Measurements from ENCODE around the gene CD59.
A peak's percentile ranks its signal among the peaks of the same experiment; 100 is the strongest.
"Not testable (repeated sequence)": the region's sequence is repeated elsewhere in the genome, so short reads cannot be mapped to it uniquely, and the experiment has no call there.

The CD59 gene

DNA sequence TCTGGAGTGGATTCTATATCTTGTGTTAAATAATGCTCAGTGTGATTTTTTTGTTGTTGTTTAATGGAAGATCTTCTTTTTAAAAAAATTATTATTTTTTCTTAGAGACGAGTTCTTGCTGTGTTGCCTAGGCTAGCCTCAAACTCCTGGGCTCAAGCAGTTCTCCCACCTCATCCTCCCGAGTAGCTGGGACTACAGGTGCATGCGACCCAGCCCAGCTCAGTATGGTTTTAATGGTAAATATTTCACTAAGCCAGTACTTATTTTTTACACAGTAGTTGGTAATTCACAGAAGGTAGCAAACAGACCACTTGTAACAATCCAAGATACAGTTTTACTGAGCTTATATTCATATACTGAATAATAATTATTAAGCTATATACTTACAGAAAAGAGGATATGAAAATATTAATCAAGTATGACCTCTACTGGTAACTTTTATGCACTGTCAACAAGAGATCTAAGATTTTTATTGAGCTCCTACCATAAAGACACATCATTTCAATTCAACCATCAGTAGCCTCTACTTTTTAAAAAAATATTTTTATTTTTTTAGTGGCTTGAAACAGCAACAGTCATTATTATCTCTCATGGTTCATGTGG lies 6.1 kb upstream of the CD59 start:
- no peak for DNase-seq

DNA sequence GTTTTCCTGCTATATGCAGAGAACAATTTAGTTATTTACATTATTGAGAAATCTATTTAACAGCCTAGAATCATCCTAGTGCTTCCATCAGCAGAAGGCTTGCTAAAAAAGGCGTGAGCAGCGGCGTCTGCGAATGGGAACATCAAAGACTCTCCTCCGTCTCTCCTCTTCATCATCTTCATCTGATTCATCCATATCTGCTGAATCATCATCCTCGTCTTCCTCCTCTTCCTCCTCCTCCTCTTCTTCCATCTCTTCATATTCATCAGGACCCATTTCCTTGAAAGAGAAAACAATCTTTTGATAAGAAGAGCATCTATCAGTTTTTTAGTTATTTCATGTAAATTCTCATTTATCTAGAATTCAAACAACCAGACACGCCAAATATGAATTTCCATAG lies 5.6 kb upstream of the CD59 start:
- DNase-seq: no peak

DNA sequence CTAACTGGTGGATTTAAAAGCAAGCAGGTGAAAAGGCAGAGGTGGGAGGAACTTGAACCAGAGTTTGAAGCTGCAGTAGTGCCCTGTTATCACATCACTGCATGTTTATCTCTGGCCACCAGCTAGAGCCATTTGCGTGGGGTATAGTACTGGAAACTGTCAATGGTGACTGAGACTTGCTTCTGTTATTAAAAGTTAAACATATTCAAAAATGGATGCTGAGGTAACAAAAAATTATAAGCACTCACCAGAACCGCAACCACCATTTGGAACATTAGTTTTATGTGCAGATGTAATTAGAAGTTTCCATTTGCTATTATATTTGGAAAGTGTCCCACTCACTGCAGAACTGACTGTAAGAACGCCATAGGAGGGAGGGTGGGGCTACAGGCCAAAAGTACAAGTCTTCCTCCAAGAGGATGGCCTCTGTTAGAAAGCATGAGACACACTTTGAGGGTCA lies 1.2 kb upstream of the CD59 start:
- no peak for DNase-seq

DNA sequence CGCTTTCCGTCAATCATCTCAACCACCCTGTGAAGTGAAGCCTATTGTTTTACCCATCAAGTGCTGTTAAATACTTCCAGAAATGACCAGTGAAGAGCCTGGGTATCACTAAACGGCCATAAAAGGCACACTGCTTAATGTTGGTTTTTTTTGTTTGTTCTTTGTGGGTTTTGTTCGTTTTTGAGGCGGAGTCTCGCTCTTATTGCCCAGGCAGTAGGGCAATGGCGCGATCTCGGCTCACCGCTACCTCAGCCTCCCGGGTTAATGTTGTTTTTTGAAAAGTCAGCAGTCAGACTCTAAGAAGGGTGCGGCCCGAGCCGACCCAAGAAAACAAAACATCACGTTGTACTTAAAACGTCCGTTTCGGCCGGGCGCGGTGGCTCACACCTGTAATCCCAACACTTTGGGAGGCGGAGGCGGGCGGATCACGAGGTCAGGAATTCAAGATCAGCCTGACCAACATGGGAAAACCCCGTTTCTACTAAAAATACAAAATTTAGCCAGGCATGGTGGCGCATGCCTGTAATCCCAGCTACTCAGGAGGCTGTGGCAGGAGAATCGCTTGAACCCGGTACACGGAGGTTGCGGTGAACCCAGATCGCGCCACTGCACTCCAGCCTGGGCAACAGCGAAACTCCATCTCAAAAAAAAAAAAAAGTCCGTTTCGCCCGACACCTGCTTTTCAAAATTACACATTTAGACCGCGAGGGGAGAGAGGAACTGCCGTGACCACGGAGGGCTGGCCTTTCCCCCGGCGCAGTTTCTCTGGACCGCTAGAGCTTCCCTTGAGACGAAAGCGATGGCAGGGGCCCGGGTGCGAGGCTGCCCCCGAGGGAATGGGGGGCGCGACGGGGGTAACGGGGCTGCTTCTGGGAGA lies 714 bp downstream of the CD59 start:
- DNase-seq: no peak

DNA sequence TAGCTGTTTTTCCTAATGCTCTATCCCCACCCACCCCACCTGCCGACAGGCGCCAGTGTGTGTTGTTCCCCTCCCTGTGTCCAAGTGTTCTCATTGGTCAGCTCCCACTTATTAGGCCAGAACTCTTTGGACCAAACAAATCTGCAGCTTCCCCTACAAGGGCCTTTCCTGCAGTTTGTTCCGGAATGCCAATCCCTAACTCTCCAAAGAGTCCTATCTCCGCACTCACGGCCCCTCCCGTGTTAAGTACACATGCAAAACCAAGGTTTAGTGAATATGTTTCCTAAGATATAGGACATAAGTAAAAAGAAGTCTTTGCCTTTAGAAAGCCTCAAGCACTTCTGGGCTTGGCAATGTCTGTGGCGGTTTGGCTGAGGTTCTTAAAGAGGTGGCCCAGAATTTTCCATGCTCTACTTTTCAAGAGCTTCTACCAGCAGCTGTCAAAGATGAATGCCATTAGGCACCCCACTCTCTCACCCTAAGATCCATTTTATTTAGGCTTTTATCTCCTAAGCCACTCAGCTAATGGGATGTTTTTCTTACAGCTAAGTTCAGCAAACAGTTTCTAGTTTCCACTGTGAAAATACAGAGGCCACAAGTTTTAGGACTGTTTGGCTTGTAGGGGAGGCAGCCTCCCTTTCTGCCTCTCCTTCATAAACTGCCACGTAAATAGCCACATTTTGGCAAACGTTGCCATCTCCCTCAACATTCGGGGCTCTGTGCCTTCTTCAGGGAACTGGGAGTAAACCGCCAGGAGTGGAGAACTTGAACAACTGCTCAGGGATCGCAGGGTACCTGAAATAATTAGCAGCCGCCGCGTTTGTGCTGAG lies 1.6 kb downstream of the CD59 start:
- DNase-seq: no peak

DNA sequence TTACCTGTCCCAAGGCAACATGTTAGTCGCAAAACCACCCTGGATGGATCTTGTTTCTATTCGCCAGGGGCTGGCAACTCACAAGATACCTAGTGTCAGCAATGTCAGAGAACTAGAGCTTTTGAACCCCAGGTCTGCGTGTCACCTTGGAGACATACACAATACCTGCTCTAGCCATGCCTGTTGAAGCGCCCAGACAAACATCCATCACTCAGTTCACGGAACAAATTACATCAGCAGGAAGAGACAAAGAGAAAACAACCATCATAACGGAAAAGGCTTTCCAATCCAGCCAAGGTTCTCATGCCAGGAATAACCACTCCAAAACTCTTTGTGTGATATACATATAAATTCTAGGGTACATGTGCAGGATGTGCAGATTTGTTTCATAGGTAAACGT lies 2.2 kb downstream of the CD59 start:
- DNase-seq: no peak

DNA sequence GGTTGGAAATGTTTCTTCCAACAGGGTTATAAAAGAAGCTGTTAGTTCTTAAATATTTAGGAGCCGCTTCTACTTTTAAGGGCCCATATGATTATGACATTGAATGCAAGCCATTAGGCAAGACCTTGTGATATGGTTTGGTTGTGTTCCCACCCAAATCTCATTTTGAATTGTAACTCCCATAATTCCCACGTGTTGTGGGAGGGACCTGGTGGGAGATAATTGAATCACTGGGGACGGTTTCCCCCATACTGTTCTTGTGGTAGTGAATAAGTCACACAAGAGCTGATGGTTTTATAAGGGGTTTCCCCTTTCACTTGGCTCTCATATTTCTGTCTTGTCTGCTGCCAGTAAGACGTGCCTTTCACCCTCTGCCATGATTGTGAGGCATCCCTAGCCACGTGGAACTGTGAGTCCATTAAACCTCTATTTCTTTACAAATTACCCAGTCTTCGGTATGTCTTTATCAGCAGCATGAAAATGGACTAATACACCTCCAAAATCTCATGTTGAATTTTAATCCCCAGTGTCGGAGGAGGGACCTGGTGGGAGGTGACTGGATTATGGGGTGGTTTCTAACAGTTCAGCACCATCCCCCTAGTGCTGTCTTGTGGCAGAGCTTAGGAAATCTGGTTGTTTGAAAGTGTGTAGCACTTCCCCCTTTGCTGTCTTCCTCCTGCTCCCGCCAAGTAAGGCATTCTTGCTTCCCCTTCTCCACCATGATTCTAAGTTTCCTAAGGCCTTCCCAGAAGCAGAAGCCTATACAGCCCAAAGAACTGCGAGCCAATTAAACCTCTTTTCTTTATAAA lies 4.3 kb downstream of the CD59 start:
- no peak for DNase-seq

DNA sequence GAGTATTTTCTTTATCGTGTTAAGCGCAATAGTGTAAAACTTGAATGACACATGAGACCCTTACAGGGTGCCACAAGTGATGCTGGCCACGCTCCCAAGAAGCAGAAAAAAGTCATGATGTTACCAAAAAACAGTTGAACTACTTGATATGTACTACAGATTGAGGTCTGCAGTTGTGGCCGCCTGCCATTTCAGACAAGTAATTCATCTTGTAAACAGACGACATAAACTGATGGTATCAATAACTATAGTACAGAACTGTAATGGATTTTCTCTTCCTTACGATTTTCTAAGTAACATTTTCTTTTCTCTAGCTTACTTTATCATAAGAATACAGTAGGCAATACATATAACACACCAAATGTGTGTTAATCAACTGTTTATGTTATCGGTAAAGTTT lies 5.5 kb downstream of the CD59 start:
- DNase-seq: no peak

DNA sequence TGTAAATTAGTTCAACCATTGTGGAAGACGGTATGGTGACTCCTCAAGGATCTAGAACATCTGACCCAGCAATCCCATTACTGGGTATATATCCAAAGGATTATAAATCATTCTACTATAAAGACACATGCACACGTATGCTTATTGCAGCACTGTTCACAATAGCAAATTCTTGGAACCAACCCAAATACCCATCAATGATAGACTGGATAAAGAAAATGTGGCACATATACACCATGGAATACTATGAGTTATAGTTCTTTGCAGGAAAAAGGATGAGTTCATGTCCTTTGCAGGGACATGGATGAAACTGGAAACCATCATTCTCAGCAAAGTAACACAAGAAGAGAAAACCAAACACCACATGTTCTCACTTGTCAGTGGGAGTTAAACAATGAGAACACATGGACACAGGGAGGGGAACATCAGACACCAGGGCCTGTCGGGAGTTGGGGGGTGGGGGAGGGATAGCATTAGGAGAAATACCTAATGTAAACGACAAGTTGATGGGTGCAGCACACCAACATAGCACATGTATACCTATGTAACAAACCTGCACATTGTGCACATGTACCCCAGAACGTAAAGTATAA lies 7.1 kb downstream of the CD59 start:
- not testable (repeated sequence) for DNase-seq

DNA sequence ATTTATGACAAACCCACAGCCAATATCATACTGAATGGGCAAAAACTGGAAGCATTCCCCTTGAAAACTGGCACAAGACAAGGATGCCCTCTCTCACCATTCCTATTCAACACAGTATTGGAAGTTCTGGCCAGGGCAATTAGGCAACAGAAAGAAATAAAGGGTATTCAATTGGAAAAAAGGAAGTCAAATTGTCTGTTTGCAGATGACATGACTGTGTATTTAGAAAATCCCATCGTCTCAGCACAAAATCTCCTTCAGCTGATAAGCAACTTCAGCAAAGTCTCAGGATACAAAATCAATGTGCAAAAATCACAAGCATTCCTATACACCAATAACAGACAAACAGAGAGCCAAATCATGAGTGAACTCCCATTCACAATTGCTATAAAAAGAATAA lies 8.7 kb downstream of the CD59 start:
- DNase-seq: not testable (repeated sequence)

DNA sequence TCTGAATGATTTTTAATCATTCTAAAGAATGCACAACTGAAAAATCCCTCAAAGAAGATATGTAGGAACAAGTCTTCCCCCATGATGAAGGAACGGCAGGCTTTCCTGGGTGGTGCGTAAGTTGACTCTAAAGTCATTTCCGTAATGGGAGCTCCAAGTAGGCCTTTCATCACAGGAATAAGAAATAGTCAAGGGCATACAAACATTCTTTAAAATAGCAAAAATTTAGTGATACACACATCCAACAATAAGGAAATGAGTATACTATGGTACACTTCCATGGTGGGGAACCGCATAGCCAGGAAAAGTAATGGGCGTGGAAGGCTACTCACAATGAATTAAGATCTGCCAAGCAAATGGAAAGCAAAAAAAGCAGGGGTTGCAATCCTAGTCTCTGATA lies 10.7 kb downstream of the CD59 start:
- DNase-seq: no peak

DNA sequence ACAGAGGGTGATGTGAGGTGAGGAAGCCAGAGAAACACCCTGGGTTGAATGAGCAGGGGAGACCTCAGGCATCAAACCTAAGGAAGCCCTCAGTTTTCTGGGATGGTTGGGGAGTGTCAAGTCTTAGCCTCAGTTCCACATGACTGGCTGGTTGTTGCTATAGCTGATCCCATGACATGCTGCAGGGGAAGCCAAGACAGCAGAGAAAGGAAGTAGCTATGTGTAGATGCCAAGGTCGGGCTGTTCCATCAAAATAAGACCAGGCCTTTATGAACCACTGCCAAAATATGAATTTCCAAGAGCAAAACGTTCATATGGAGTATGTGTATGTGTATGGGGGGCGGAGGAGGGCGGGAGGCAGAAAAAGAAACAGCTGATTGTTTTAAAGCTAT lies 11.6 kb downstream of the CD59 start:
- DNase-seq: no peak

DNA sequence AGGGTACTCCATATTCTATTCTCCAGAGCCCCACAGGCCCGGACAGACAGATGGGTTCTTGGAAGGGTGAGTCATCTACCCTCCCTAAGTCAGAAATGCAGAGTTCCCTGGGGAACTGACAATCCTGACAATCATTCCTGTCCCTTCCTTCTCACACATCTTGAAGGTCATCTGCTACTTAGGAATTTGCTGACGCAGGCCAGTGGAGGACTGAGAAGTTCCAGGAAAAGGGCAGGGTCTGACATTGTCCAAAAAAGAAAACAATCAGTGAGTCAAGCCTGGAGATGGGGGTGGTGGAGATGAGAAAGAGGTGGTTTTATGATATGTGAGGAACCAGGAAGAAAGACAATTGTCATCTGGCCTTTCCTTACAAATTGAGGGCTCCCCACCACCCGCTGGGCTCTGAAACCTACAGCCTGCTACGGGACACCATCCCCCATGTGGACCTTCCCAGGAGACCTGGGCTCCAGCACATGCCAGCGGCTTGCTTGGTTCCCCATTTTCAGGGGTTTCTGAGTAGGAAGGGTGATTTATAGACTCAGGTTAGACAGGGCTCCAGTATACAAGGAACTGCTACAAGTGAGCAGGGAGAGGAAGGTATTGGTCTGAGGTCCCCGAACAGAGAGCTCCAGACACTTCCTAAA lies 12.9 kb downstream of the CD59 start:
- DNase-seq: no peak

DNA sequence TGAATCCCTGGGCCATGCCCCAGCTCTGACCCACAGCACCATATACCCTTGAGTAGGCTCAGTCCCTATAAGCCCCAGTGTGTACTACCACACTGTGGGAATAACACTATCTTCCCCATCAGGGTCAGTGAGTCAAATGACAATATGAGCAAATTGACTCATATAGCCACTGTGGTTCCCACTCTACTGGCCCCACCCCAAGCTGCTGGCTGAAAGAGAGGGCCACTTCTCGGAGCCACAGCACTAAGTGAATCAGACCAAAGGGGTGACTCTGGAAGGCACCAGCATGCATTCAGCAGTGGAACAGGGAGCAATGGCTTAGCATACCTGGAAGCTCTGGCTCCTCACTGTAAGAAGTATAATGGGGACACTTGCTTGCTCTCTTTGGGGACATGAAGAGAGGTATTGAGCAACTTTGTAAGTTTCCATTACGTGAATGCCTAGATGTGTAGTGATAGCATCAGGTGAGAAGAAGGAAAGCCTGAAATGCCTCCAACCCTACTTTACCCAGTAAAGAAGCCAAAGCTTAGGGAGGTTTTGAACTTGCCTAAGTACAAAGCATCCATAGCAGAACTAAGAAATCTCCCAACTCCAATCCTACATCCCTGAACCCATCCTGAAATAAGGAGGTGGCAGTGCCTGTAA lies 13.5 kb downstream of the CD59 start:
- no peak for DNase-seq

DNA sequence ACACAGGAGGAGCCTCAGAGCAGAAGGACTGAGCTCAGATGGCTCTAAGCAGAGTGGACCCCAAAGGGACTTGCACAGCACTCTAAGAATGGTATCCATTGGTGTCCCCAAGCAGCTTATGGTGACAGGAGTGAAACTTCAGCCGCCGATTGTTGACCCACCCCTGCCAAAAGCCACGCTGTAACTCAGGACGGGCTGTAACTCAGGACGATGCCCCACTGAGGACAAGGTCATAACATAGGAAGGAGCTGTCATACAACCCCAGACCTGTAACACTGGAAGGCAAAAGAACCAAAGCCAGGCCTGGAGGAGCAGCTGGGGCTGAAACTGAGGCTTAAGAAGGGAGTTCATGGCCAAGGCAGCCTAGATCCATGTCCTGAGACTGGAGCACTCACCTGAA lies 14.2 kb downstream of the CD59 start:
- no peak for DNase-seq

DNA sequence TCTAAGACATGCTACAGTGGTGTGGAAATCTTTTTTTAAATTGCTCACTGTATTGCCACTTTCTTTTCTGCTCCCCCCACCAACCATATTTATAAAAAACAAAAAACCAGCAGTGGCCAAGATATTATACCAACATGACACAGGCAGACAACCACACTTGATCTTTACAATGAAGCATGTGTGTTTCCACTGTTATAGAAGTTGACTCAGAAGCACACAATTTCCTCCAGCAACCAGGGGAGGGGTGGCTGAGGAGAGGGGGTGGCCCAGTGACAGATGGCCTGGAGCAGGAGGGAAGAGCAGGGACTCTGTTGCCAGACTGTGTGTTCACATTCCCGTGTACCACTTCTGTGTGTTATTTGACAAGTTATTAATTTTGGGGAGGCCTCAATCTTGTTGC lies 14.8 kb downstream of the CD59 start:
- peak; percentile 26 for DNase-seq

DNA sequence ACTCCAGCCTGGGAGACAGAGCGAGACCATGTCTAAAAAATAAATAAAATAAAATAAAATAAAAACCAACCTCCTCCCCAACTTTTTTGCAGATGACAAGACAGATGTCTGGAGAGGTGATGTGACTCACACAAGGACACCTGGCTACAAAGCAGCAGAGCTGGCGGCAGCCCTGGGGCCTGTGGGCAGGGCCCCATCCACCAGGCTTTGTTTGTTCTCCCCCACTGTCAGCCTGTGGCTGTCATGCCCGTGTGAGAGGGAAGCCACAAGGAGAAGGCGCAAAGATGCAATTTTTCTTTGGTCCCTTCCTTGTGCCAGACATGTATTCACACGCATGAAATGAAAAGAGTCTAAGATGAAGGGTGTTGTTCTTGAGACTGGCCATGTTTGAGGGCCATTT lies 16.6 kb downstream of the CD59 start:
- no peak for DNase-seq

DNA sequence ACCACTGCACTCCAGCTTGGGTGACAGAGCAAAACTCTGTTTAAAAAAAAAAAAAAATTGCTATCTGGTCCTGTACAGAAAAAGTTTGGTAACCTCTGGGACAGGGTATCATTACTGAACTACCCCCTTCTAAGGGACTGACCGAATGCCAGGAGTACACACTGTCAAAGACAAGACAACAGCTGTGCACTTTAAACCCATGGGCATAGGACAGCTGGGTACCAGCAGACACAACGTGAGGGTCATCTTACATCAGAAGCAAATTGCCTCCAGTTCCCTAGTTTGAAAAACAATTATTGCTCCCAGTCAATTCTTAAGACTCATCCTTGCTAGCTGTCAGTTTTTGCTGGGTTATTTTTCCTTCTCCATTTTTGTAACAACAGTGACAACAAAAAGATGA lies 17.8 kb downstream of the CD59 start:
- DNase-seq: no peak

DNA sequence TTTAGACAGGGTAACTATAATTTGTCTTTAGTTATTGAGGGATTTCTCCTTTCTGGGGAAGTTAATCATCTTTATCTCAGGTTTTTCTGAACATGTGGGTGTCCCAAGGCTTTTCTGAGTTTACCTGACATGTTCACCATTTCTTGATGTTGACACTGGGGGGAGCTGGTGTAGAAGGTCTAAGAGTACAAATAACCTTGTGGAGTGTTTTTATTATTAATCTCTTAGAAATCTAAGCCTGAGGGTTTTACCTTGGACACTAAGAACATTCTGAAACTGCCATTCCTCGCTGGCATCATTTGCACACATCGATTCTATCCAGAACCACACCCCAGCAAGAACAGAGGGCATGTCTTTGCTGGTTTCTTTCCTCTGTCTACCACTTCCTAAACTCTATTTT lies 20.0 kb downstream of the CD59 start:
- DNase-seq: no peak

DNA sequence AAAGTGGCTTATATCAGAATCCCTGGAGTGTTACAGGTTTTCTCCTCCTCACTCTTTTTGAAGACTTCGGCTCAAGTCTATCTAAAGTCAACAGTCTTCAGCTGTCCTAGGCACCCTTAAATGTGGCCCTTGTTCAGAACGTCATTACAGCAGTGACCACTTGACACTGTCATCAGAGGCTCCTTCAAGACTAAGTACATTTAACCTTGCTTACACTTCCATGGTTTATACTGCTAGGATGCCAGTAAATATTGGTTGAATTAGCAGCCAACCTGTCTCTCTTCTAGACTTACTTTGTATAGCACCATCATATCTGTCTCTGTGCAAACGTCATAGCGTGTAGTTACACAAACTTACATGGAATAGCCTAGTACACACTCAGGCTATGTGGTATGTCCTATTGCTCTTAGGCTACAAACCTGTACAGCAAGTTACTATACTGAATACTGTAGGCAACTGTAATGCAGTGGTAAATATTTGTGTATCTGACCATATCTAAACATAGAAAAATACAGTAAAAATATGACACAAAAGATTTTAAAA lies 22.3 kb downstream of the CD59 start:
- DNase-seq: no peak

Measured in DMS 273 treated with DMSO at 0.1 percent for 48 hours (cell line).